GM18868 (cell line): ENCODE data around the gene NDEL1.

Experiments
- ATAC-seq: cut with Tn5 transposase; IDR thresholded peaks from one replicate; pipeline ENCODE4 v1.9.1; 2021; ENCODE audit warnings: mild to moderate bottlenecking, moderate library complexity; ENCODE audit not compliant: unreplicated experiment

Gene NDEL1

GRCh38 chr17:8477715-8478441, 42.2 kb downstream of the NDEL1 start:
- no peak for ATAC-seq

GRCh38 chr17:8479431-8479947, 43.8 kb downstream of the NDEL1 start:
- no peak for ATAC-seq

- no peak for ATAC-seq
These were observed 44.6 kb downstream of the NDEL1 start for GRCh38 chr17:8480011-8480976.

DNA sequence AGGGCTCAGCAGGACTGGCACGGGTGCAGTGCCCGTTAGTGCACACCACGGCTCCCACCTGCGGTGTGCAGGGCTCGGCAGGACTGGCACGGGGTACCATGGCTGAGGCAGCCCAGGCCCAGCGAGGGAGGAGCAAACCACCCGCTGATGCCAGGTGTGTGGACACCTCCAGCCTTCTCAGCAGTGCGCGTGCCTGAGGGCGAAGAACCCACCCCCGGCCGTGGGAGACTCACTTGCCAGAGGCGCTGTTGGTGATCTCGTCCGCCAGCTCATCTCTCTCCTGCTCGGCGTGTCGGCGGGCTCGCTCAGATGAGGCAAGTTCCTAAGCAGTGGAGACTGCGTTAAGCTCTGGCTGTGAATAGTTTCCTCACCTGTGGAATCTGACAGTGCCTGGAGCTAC, 45.4 kb downstream of the NDEL1 start:
- ATAC-seq = no peak

- ATAC-seq = no peak
These were observed 46.0 kb downstream of the NDEL1 start for GRCh38 chr17:8481703-8482102.

- no peak for ATAC-seq
These were observed 46.9 kb downstream of the NDEL1 start for GRCh38 chr17:8482546-8482945.

- ATAC-seq = no peak
These were observed 48.8 kb downstream of the NDEL1 start for GRCh38 chr17:8484465-8484864.

DNA sequence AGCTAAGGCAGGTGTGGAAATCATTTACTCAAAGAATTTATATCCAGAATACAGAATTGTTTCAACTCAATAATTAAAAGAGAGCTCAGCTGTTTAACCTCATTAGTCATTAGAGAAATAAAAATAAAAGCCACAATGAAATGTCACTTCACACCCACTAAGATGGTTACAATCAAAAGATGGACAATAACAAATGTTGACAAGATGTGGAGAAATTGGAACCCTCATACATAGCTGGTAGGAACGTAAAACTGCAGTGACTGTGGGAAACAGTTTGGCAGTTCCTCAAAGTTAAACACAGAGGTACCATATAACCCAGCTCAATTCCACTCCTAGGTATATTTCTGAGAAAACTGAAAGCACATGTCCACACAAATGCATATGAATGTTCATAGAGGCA, 49.8 kb downstream of the NDEL1 start:
- no peak for ATAC-seq

- no peak for ATAC-seq
These were observed 51.5 kb downstream of the NDEL1 start for GRCh38 chr17:8487130-8487645.

GRCh38 chr17:8487743-8488142, 52.1 kb downstream of the NDEL1 start:
- no peak for ATAC-seq

- no peak for ATAC-seq
These were observed 52.8 kb downstream of the NDEL1 start for GRCh38 chr17:8488491-8488890.

DNA sequence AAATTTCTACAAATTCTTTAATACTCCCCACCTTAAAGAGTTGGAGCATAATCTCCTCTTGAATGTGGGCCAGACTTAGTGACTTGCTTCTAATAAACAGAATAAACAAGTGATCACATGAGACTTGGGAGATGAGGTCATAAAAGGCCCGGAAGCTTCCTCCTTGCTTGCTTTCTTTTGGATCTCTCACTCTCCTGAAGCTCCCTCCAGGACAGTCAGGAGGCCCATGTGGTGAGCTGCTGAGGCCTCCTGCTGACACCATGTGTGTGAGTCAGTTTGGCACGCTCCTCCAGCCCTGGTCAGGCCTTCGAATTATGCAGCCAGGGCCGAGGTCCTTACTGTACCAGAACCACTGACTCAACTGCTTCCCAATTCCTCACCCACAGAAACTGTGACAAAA, 53.2 kb downstream of the NDEL1 start:
- ATAC-seq = no peak

DNA sequence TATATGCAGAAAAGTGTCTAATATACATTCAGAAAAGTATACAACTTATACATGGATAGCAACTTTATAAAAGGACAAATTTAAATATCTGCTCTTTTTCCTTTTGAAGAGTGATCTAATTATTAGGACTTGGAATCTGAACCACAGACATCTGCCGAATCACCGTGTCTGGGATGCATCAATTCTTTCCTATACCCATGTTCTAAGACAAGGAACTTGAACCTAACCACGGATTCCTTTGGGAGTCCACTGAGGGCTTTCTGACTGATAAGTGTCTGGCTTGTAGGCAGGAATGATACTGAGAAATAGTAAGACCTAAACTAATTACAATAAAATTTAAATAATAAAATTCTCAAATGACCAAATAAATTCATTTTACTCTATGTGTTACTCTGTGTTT, 54.2 kb downstream of the NDEL1 start:
- ATAC-seq = no peak

DNA sequence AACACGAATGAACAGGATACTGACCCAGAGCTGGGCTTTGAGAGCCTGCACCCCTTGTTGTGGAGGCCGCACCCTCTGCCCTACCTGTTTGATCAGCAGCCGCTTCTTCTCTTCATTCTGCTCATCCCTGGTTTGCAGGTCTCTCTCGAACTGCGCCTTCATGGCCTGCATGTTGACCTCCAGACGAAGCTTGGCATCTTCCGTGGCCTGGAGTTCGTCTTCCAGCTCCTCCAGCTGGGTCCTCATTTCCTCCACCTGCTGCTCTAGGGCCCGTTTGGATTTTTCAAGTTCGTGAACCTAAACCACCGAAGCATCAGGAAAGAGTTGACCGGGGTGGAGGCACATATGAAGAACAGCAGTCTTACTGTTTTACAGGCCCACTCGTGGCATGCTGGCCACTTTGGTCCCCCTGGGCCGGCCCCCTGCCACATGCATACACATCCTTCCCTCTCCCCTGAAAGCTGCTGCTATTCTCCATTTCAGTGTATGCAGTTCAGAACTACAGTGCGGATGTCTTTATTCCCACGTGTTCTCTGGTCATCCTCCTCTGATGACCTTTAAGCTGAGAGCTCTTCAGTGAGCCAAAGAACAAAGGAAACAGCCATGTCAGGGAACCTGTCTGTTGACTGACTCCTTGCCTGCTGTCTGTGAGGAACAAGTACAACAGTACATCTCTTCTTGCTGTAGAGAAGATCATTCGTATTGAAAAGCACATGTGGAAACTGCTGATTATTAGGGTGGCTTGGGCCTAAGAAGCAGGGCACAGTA, 54.8 kb downstream of the NDEL1 start:
- ATAC-seq = no peak

DNA sequence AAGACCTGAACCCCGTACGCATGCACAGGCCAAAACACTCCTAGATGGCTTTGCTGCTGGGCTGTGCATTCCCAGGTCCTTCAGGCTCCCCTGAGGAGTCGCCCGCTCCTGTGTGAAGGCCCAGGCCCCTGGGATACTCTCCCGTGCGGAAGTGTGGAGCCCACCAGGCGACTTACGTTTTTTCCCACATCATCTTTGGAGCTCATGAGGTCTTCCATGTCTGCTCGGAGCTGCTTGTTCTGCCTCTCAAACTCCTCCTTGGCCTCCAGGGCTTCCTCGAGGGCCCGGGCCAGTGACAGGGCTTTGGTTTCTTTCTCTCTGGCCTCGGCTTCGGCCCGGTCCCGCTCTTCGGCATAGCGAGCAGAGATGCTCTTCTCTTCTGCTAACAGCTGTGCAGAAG, 56.4 kb downstream of the NDEL1 start:
- ATAC-seq = no peak

DNA sequence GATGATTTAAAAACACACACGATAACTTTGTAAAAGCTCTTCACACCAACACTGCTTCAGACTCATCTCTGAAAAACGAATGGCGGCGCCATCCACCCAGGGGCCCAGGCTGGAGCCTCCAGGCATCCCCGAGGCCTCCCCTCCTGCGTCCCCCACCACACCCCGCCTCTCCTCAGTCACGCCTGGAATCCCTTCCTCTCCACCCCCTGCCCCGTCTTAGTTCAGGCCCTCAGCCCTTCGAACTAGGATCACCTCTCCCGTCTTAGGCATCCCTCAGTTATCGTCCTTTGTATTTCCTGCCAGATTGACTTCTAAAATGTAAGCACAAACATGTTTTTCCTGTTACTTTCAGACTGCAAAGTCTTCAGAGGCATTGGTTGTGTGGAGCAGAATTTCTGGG, 58.3 kb downstream of the NDEL1 start:
- no peak for ATAC-seq

- ATAC-seq = no peak
These were observed 58.9 kb downstream of the NDEL1 start for GRCh38 chr17:8494506-8495111.

DNA sequence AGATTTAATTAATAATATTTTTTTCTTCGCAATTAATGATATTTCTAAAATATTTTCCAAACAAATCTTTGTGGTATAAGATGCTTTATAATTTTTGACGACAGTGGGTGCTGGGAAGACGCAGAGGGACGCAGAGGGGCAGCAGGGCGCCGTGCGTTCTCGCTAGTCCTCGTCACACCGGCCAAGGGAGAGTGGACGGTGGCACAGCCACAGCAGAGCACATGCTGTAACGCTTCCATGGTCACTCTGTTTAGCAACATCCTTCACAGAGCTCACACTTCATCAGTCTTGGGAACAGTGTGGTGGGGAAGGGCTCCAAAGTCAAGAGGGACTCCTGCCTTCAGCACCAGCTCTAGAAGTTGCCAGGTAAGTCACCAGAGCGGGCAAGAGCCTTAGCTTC, 60.4 kb downstream of the NDEL1 start:
- no peak for ATAC-seq

- no peak for ATAC-seq
These were observed 63.5 kb downstream of the NDEL1 start for GRCh38 chr17:8499171-8499570.

DNA sequence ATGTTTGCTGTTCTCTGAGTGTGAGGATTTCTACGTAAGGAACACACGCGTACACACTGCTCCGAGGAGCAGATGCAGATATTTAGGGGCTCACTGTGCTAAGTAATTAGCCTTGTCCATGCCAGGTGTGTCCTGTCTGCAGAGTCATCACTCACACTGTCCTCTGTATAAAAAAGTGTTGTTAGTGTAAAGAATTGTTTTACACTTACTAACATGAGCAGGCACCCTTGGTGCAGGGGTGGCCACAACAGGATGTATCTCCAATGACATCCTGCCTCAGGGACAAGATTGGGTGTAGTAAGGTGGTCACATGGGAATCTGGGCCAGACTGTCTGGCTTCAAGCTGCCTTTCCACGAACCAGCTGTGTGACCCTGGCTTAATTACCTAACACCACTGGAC, 63.9 kb downstream of the NDEL1 start:
- ATAC-seq = no peak

DNA sequence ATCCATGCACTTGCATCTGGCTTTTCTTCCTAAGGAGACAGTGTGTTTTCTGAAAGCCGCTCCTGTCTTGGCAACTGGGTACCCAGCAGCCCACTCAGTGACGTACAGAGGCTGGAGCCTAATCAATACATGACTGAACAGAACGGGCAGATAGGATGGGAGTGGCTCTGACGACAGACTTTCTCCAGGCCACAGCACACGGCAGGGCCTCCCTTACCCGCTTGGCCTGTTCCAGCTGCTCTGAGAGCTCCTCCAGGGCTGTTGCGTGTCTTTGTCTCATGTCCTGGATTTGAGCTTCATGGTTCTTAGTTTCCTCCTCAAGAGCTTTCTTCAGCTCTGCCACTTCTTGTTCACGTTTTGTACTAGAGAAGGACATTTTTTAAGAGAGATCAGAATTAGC, 64.9 kb downstream of the NDEL1 start:
- ATAC-seq = no peak
